H1 (cell line): ENCODE results near the gene DNAH10. TPM values are rescaled to one million over a fixed set of nuclear protein-coding genes. Genes with fewer than 3 reads are reported as not detected.

Source experiments
- CTCF ChIA-PET: fragments of 300-600 bp; sonication (Branson Sonifier 250); formaldehyde crosslinking; loops from one replicate; lab custom pipeline; 2021; ENCODE audit not compliant: partially characterized antibody; lab: Charles Lee
- POLR2A ChIA-PET: fragments of 300-600 bp; sonication (Branson Sonifier 250); formaldehyde crosslinking; loops from one replicate; lab custom pipeline; 2021; ENCODE audit warnings: inconsistent platforms; ENCODE audit not compliant: partially characterized antibody; lab: Charles Lee
- DNase-seq, 2 experiments: peaks; one replicate each; pipeline versions ENCODE4 v3.0.0 to v3.0.0-alpha.2; 2010 to 2022; ENCODE audit warnings: low spot score in 2 of 2, low read depth in 1 of 2, mixed read lengths in 1 of 2
- FAIRE-seq: peaks from 2 replicates; lab custom pipeline; 2011; peaks lifted over from hg19 to GRCh38; lab: Jason Lieb, UNC
- H2AFZ ChIP-seq: 2 replicates; pipeline ENCODE4 v1.8.1; 2012; ENCODE audit warnings: low read length, inconsistent platforms
- H2AK5ac ChIP-seq: 2 replicates; pipeline ENCODE4 v1.6.1; 2013; ENCODE audit warnings: low read depth, low read length
- H2BK120ac ChIP-seq: replicated peaks from 2 replicates; pipeline ENCODE3; 2013; ENCODE audit warnings: low read depth, low read length, inconsistent platforms
- H2BK12ac ChIP-seq: 2 replicates; pipeline ENCODE4 v1.6.1; 2013; ENCODE audit warnings: low read depth, low read length
- H2BK15ac ChIP-seq: 2 replicates; pipeline ENCODE4 v1.6.1; 2013; ENCODE audit warnings: low read length
- H2BK20ac ChIP-seq: 2 replicates; pipeline ENCODE4 v1.6.1; 2013; ENCODE audit warnings: low read length
- H2BK5ac ChIP-seq: 2 replicates; pipeline ENCODE4 v1.6.1; 2013; ENCODE audit warnings: low read depth, low read length
- H3K14ac ChIP-seq: 2 replicates; pipeline ENCODE4 v1.6.1; 2013; ENCODE audit warnings: inconsistent platforms; ENCODE audit not compliant: insufficient read length
- H3K18ac ChIP-seq: 2 replicates; pipeline ENCODE4 v1.6.1; 2013; ENCODE audit warnings: low read length; ENCODE audit errors: extremely low read depth
- H3K23ac ChIP-seq: 2 replicates; pipeline ENCODE4 v1.6.1; 2013; ENCODE audit warnings: inconsistent platforms; ENCODE audit not compliant: insufficient read length
- H3K23me2 ChIP-seq: 2 replicates; pipeline ENCODE4 v1.6.1; 2013; ENCODE audit warnings: low read depth, low read length
- H3K27ac ChIP-seq: 2 replicates; pipeline ENCODE4 v1.6.1; 2011; ENCODE audit warnings: low read depth, low read length, inconsistent platforms
- H3K27me3 ChIP-seq, 4 experiments: replicated peaks in 1 of 4; 1 replicate in 1 of 4; 2 replicates in 3 of 4; pipeline versions ENCODE4 v1.6.1 to v1.8.1; 2011 to 2013; ENCODE audit warnings: low read length in 3 of 4, mild to moderate bottlenecking in 3 of 4, inconsistent platforms in 2 of 4, mixed read lengths in 2 of 4, moderate library complexity in 1 of 4; ENCODE audit not compliant: control insufficient read depth in 3 of 4, insufficient read depth in 3 of 4; ENCODE audit errors: extremely low read depth in 1 of 4
- H3K36me3 ChIP-seq, 4 experiments: 2 replicates each; pipeline versions ENCODE4 v1.6.1 to v1.8.1; 2011 to 2013; ENCODE audit warnings: mild to moderate bottlenecking in 4 of 4, low read length in 3 of 4, moderate library complexity in 2 of 4, control low read depth in 1 of 4, inconsistent platforms in 1 of 4; ENCODE audit not compliant: insufficient read depth in 4 of 4, control insufficient read depth in 2 of 4
- H3K4ac ChIP-seq: replicated peaks from 2 replicates; pipeline ENCODE3; 2013; ENCODE audit warnings: low read length, low read depth, mixed read lengths, inconsistent platforms; ENCODE audit not compliant: insufficient read length
- H3K4me1 ChIP-seq, 4 experiments: replicated peaks in 1 of 4; 1 replicate in 1 of 4; 2 replicates in 3 of 4; pipeline versions ENCODE4 v1.6.1 to v1.8.1; 2011 to 2013; ENCODE audit warnings: low read length in 3 of 4, inconsistent platforms in 2 of 4, mixed read lengths in 1 of 4; ENCODE audit not compliant: insufficient read depth in 4 of 4, control insufficient read depth in 3 of 4
- H3K4me2 ChIP-seq, 2 experiments: 2 replicates each; pipeline versions ENCODE4 v1.6.1 to v1.8.1; 2011 to 2013; ENCODE audit warnings: low read depth in 2 of 2, low read length in 2 of 2, control low read depth in 1 of 2, inconsistent platforms in 1 of 2, mild to moderate bottlenecking in 1 of 2; ENCODE audit not compliant: insufficient read depth in 1 of 2
- H3K4me3 ChIP-seq, 4 experiments: fragments of 200-600, 300-600 bp in 1 of 4; sonication (generic), shearing (Covaris generic), sonication (Bioruptor Twin) in 1 of 4; 2 replicates each; pipeline versions ENCODE4 v1.5.1 to v1.8.1; 2011 to 2016; ENCODE audit warnings: low read length in 4 of 4, low read depth in 3 of 4, control low read depth in 2 of 4, inconsistent platforms in 2 of 4, mild to moderate bottlenecking in 2 of 4, mixed read lengths in 1 of 4, moderate library complexity in 1 of 4; ENCODE audit not compliant: insufficient read depth in 2 of 4; ENCODE audit errors: extremely low read depth in 1 of 4
- H3K56ac ChIP-seq: replicated peaks from 2 replicates; pipeline ENCODE3; 2013; ENCODE audit warnings: low read depth, mild to moderate bottlenecking, mixed read lengths, low read length, inconsistent platforms; ENCODE audit not compliant: insufficient read length
- H3K79me1 ChIP-seq: 2 replicates; pipeline ENCODE4 v1.6.1; 2013; ENCODE audit warnings: low read depth, low read length, control low read depth
- H3K79me2 ChIP-seq, 2 experiments: 2 replicates each; pipeline versions ENCODE4 v1.6.1 to v1.8.1; 2012 to 2013; ENCODE audit warnings: low read length in 2 of 2, mild to moderate bottlenecking in 2 of 2, inconsistent platforms in 1 of 2; ENCODE audit not compliant: insufficient read depth in 2 of 2, control insufficient read depth in 1 of 2
- H3K9ac ChIP-seq, 4 experiments: replicated peaks in 1 of 4; 1 replicate in 1 of 4; 2 replicates in 3 of 4; pipeline versions ENCODE4 v1.6.1 to v1.8.1; 2011 to 2013; ENCODE audit warnings: low read depth in 3 of 4, low read length in 3 of 4, control low read depth in 2 of 4, mild to moderate bottlenecking in 2 of 4, moderate library complexity in 2 of 4, inconsistent platforms in 1 of 4; ENCODE audit errors: extremely low read depth in 1 of 4
- H3K9me3 ChIP-seq, 2 experiments: 2 replicates each; pipeline versions ENCODE4 v1.6.1 to v1.8.1; 2012 to 2013; ENCODE audit warnings: mild to moderate bottlenecking in 2 of 2, moderate library complexity in 2 of 2, control low read depth in 1 of 2, inconsistent platforms in 1 of 2, low read depth in 1 of 2, low read length in 1 of 2, mixed read lengths in 1 of 2; ENCODE audit not compliant: insufficient read depth in 2 of 2
- H4K20me1 ChIP-seq, 2 experiments: replicated peaks in 1 of 2; 2 replicates each; pipeline versions ENCODE3 to v1.8.1; 2011 to 2013; ENCODE audit warnings: inconsistent platforms in 2 of 2, low read length in 2 of 2, mild to moderate bottlenecking in 1 of 2; ENCODE audit not compliant: insufficient read depth in 2 of 2, control insufficient read depth in 1 of 2
- H4K5ac ChIP-seq: 2 replicates; pipeline ENCODE4 v1.6.1; 2013; ENCODE audit warnings: low read length, low read depth, mixed read lengths, inconsistent platforms; ENCODE audit not compliant: insufficient read length
- H4K8ac ChIP-seq: 2 replicates; pipeline ENCODE4 v1.8.0; 2013; ENCODE audit warnings: mild to moderate bottlenecking, moderate library complexity, low read length, inconsistent platforms; ENCODE audit not compliant: insufficient read depth; ENCODE audit errors: extremely low read depth
- H4K91ac ChIP-seq: replicated peaks from 2 replicates; pipeline ENCODE3; 2013; ENCODE audit warnings: low read length, mixed read lengths, inconsistent platforms; ENCODE audit not compliant: insufficient read length
- WGBS, 2 experiments: shearing (Covaris generic) in 1 of 2; methylation state at CpG; one replicate each; pipeline versions ENCODE4 v1.1.6 to v1.1.7; 2013 to 2015; ENCODE audit warnings: low lambda C conversion rate in 2 of 2, mixed read lengths in 2 of 2, inconsistent platforms in 1 of 2, low coverage in 1 of 2, missing lambda C conversion rate in 1 of 2; ENCODE audit not compliant: insufficient replicate concordance in 2 of 2, insufficient coverage in 1 of 2, insufficient read length in 1 of 2; ENCODE audit errors: extremely low coverage in 1 of 2, missing lambda C conversion rate in 1 of 2; 5-methylcytosine and 5-hydroxymethylcytosine counted together
- polyA plus RNA-seq, 7 experiments: library from polyadenylated mRNA; depleted of rRNA in 3 of 7; stranded (reverse) in 5 of 7; unstranded in 2 of 7; fragments of >200 nt in 5 of 7; fragments of 200-250 nt in 2 of 7; gene quantifications; 1 replicate in 5 of 7; 2 replicates in 1 of 7; 4 replicates in 1 of 7; pipeline versions ENCODE4 v1.2.1 to v1.2.3, GENCODE V29; 2011 to 2013; ENCODE audit warnings: missing spikeins in 2 of 7, mixed read lengths in 2 of 7
- total RNA-seq: library from RNA; stranded (reverse); fragmentation: NEBNext Ultra II Directional; extraction: Animal tissue kit (Norgen Biotek cat#: 25700); gene quantifications from 2 replicates; pipeline ENCODE4 v1.2.1, GENCODE V29; 2021

The DNAH10 gene
- total and polyA plus RNA-seq, 2 of the 8 experiments (the other 6 are each of a cell fraction or from before 2014, with no cell fraction given): 0.02 to 0.24 TPM

GRCh38 chr12:123801573-123802178, 39.6 kb downstream of the DNAH10 start:
- CTCF ChIA-PET: interaction anchor here (0.6 to 2.6 kb wide), 10 partner anchors 10 to 231 kb away, joined by 3 to 14 read pairs (median 4); no protein-coding TSS in a partner anchor

More at GRCh38 chr12:123801573-123802178, 39.6 kb downstream of the DNAH10 start:
- Histone ChIP-seq H2AFZ (no peak overlapping the region), H3K79me2 (no peaks in the 10 kb centered on the region), H3K9me3 (no peaks in the 10 kb centered on the region), H2BK5ac (no peak overlapping the region), H3K14ac (no peak overlapping the region), H4K91ac (no peak overlapping the region), H3K23ac (no peak overlapping the region), H3K4me2 (no peak overlapping the region), H3K36me3 (no peaks in the 10 kb centered on the region), H3K4me3 (no peak overlapping the region), H4K20me1 (no peaks in the 10 kb centered on the region), H4K8ac (no peak overlapping the region), H3K4ac (no peak overlapping the region), H3K4me1 (no peaks in the 10 kb centered on the region), H2BK12ac (no peak overlapping the region), H3K27ac (no peak overlapping the region), H2AK5ac (no peak overlapping the region), H3K27me3 (0 out of 7 replicates have a peak, but pooled peaks cover 0 to 3% (median 0%) of the 10 kb centered on the region in 4 experiments), H3K56ac (no peak overlapping the region), H3K18ac (no peak overlapping the region), H2BK120ac (no peak overlapping the region), H2BK20ac (no peak overlapping the region), H3K9ac (no peak overlapping the region), H3K23me2 (no peaks in the 10 kb centered on the region), H3K79me1 (no peaks in the 10 kb centered on the region), H4K5ac (no peak overlapping the region), H2BK15ac (no peak overlapping the region)
- FAIRE-seq: no peak
- DNase-seq: no peak
- WGBS, 2 experiments: 78% methylated on average over 8 of the region's 8 CpGs; no CpG with 5 or more reads in 1 of the 2 experiments
- POLR2A ChIA-PET: no interaction called here
